H9 (cell line): ENCODE data around the gene NTMT1. TPM values are rescaled to one million over a fixed set of nuclear protein-coding genes. Genes with fewer than 3 reads are reported as not detected.

Experiments used
- DNase-seq: peaks from one replicate; pipeline ENCODE4 v3.0.0-alpha.2; 2017
- H2AFZ ChIP-seq: one replicate; pipeline ENCODE4 v1.6.1; 2013; ENCODE audit warnings: mild to moderate bottlenecking, low read length, control low read depth, moderate library complexity
- H2AK5ac ChIP-seq: 2 replicates; pipeline ENCODE4 v1.6.1; 2013; ENCODE audit warnings: low read length, control low read depth, mixed read lengths; ENCODE audit not compliant: insufficient read length
- H2BK120ac ChIP-seq: one replicate; pipeline ENCODE4 v1.6.1; 2013; ENCODE audit warnings: low read depth, mild to moderate bottlenecking, low read length, control low read depth, inconsistent platforms; ENCODE audit not compliant: poor library complexity, severe bottlenecking
- H2BK12ac ChIP-seq: 2 replicates; pipeline ENCODE4 v1.6.1; 2013; ENCODE audit warnings: low read length, control low read depth, mixed read lengths, low read depth; ENCODE audit not compliant: insufficient read length
- H2BK15ac ChIP-seq: 2 replicates; pipeline ENCODE4 v1.6.1; 2013; ENCODE audit warnings: low read depth, low read length, control low read depth
- H2BK20ac ChIP-seq: one replicate; pipeline ENCODE4 v1.6.1; 2013; ENCODE audit warnings: low read depth, mild to moderate bottlenecking, low read length, control low read depth, inconsistent platforms; ENCODE audit not compliant: poor library complexity, severe bottlenecking
- H2BK5ac ChIP-seq: 2 replicates; pipeline ENCODE4 v1.6.1; 2013; ENCODE audit warnings: low read length, control low read depth, mixed read lengths; ENCODE audit not compliant: insufficient read length
- H3K14ac ChIP-seq: 2 replicates; pipeline ENCODE4 v1.6.1; 2013; ENCODE audit warnings: low read length, control low read depth; ENCODE audit not compliant: insufficient read depth
- H3K18ac ChIP-seq: 2 replicates; pipeline ENCODE4 v1.6.1; 2013; ENCODE audit warnings: low read depth, mild to moderate bottlenecking, mixed read lengths, low read length, control low read depth; ENCODE audit not compliant: insufficient read length
- H3K23ac ChIP-seq: 2 replicates; pipeline ENCODE4 v1.6.1; 2013; ENCODE audit warnings: low read length, control low read depth, mixed read lengths, low read depth; ENCODE audit not compliant: insufficient read length
- H3K23me2 ChIP-seq: 2 replicates; pipeline ENCODE4 v1.6.1; 2013; ENCODE audit warnings: low read depth, mild to moderate bottlenecking, mixed read lengths, low read length, control low read depth; ENCODE audit not compliant: insufficient read length, poor library complexity, severe bottlenecking
- H3K27ac ChIP-seq: 2 replicates; pipeline ENCODE4 v1.5.1; 2013; ENCODE audit warnings: low read length, control low read depth, mixed read lengths, low read depth; ENCODE audit not compliant: insufficient read length
- H3K27me3 ChIP-seq: 2 replicates; pipeline ENCODE4 v1.6.1; 2013; ENCODE audit warnings: low read length, control low read depth, inconsistent platforms; ENCODE audit not compliant: insufficient read depth
- H3K4ac ChIP-seq: 2 replicates; pipeline ENCODE4 v1.6.1; 2013; ENCODE audit warnings: low read depth, mild to moderate bottlenecking, control low read depth, inconsistent platforms, low read length, moderate library complexity
- H3K4me1 ChIP-seq: 2 replicates; pipeline ENCODE4 v1.6.1; 2013; ENCODE audit warnings: low read length, control low read depth, inconsistent platforms; ENCODE audit not compliant: insufficient read depth
- H3K4me2 ChIP-seq: 2 replicates; pipeline ENCODE4 v1.6.1; 2013; ENCODE audit warnings: low read length, control low read depth, mixed read lengths; ENCODE audit not compliant: insufficient read length, insufficient read depth
- H3K56ac ChIP-seq: 2 replicates; pipeline ENCODE4 v1.6.1; 2013; ENCODE audit warnings: low read depth, mild to moderate bottlenecking, mixed read lengths, low read length, control low read depth; ENCODE audit not compliant: insufficient read length
- H3K79me1 ChIP-seq: 2 replicates; pipeline ENCODE4 v1.6.1; 2013; ENCODE audit warnings: low read depth, mild to moderate bottlenecking, moderate library complexity, low read length, control low read depth, inconsistent platforms; ENCODE audit not compliant: insufficient read depth, poor library complexity, severe bottlenecking
- H3K79me2 ChIP-seq: 2 replicates; pipeline ENCODE4 v1.6.1; 2013; ENCODE audit warnings: low read length, control low read depth, inconsistent platforms; ENCODE audit not compliant: insufficient read depth
- H3K9ac ChIP-seq: 2 replicates; pipeline ENCODE4 v1.6.1; 2013; ENCODE audit warnings: low read length, control low read depth, mixed read lengths; ENCODE audit not compliant: insufficient read length; ENCODE audit errors: extremely low read depth
- H3K9me3 ChIP-seq: one replicate; pipeline ENCODE4 v1.6.1; 2013; ENCODE audit warnings: low read depth, low read length, inconsistent platforms; ENCODE audit not compliant: control insufficient read depth
- H3T11ph ChIP-seq: one replicate; pipeline ENCODE4 v1.6.1; 2013; ENCODE audit warnings: mild to moderate bottlenecking, low read length, control low read depth, inconsistent platforms
- H4K20me1 ChIP-seq: one replicate; pipeline ENCODE4 v1.6.1; 2013; ENCODE audit not compliant: control insufficient read depth, insufficient read length, insufficient read depth
- H4K5ac ChIP-seq: 2 replicates; pipeline ENCODE4 v1.6.1; 2013; ENCODE audit warnings: low read depth, mild to moderate bottlenecking, mixed read lengths, low read length, control low read depth; ENCODE audit not compliant: insufficient read length
- H4K8ac ChIP-seq: replicated peaks from 2 replicates; pipeline ENCODE4 v1.6.1; 2013; ENCODE audit warnings: low read length, control low read depth, mixed read lengths, low read depth; ENCODE audit not compliant: insufficient read length
- H4K91ac ChIP-seq: 2 replicates; pipeline ENCODE4 v1.6.1; 2013; ENCODE audit warnings: low read depth, mild to moderate bottlenecking, moderate library complexity, mixed read lengths, low read length, control low read depth; ENCODE audit not compliant: insufficient read length
- H3K27ac Mint-ChIP-seq, 3 experiments: 2 replicates in 2 of 3; 3 replicates in 1 of 3; pipeline ENCODE4 v1.8.0; 2020 to 2021; ENCODE audit warnings: mixed read lengths in 3 of 3, mild to moderate bottlenecking in 1 of 3, moderate library complexity in 1 of 3
- H3K27me3 Mint-ChIP-seq: 2 replicates; pipeline ENCODE4 v1.8.0; 2021; ENCODE audit warnings: low read depth, mild to moderate bottlenecking, moderate library complexity, mixed read lengths
- H3K36me3 Mint-ChIP-seq, 3 experiments: 2 replicates in 2 of 3; 3 replicates in 1 of 3; pipeline ENCODE4 v1.8.0; 2020 to 2021; ENCODE audit warnings: low read depth in 3 of 3, mixed read lengths in 3 of 3; ENCODE audit not compliant: insufficient read depth in 1 of 3
- H3K4me1 Mint-ChIP-seq, 2 experiments: 2 replicates each; pipeline ENCODE4 v1.8.0; 2020; ENCODE audit warnings: mixed read lengths in 2 of 2
- H3K4me3 Mint-ChIP-seq, 2 experiments: 2 replicates in 1 of 2; 3 replicates in 1 of 2; pipeline ENCODE4 v1.8.0; 2020 to 2021; ENCODE audit warnings: mild to moderate bottlenecking in 2 of 2, mixed read lengths in 2 of 2, moderate library complexity in 1 of 2
- H3K9me3 Mint-ChIP-seq, 2 experiments: 2 replicates in 1 of 2; 3 replicates in 1 of 2; pipeline ENCODE4 v1.8.0; 2020; ENCODE audit warnings: mild to moderate bottlenecking in 2 of 2, mixed read lengths in 2 of 2, moderate library complexity in 1 of 2
- CTCF ChIP-seq: fragments of 200-600 bp; sonication (generic); conservative IDR thresholded peaks from 3 replicates; pipeline ENCODE4 v1.8.0; 2021; ENCODE audit warnings: antibody characterized with exemption, mild to moderate bottlenecking
- WGBS: extraction: QIAGEN DNeasy Blood & Tissue Kit; methylation state at CpG from one replicate; pipeline ENCODE4 v1.1.7; 2013; ENCODE audit warnings: missing lambda C conversion rate, low lambda C conversion rate, mixed read lengths; ENCODE audit not compliant: insufficient read length; ENCODE audit errors: extremely low coverage; 5-methylcytosine and 5-hydroxymethylcytosine counted together
- total RNA-seq: library from RNA; stranded (reverse); gene quantifications from 2 replicates; pipeline ENCODE4 v1.2.1, GENCODE V29; 2021

Gene NTMT1
- total RNA-seq, 1 experiment from 2014 or later: 57.9 TPM

GRCh38 chr9:129656795-129657390 is 30.9 kb downstream of the NTMT1 start:
- H3K9ac ChIP-seq: no peak overlapping the region
- H3K36me3 Mint-ChIP-seq: no peaks in the 10 kb centered on the region
- H3K4me2 ChIP-seq: no peak overlapping the region
- no peaks in the 10 kb centered on the region for H3K4me1 ChIP-seq
- no peak overlapping the region for H3K14ac ChIP-seq
- no peaks in the 10 kb centered on the region for H3K27me3 ChIP-seq
- peak overlapping the region in 1 of 3 experiments; percentile 32; a peak in 1 of 7 replicates for H3K27ac Mint-ChIP-seq
- H4K91ac ChIP-seq: no peak overlapping the region
- no peak for DNase-seq
- H3K79me1 ChIP-seq: no peaks in the 10 kb centered on the region
- no peak overlapping the region for H3K18ac ChIP-seq
- peaks cover 37% of the 10 kb centered on the region for H3K27me3 Mint-ChIP-seq
- H4K8ac ChIP-seq: no peak overlapping the region
- no peaks in the 10 kb centered on the region for H3K23me2 ChIP-seq
- no peak overlapping the region for H2AFZ ChIP-seq
- no peak overlapping the region for H2BK5ac ChIP-seq
- H4K5ac ChIP-seq: no peak overlapping the region
- H2BK120ac ChIP-seq: no peak overlapping the region
- WGBS: no CpG with 5 or more reads among the region's 12 CpGs
- peaks cover 0 to 7% of the 10 kb centered on the region in 2 experiments; a peak in 1 of 4 replicates for H3K4me1 Mint-ChIP-seq
- H3K4ac ChIP-seq: no peak overlapping the region
- H2BK15ac ChIP-seq: no peak overlapping the region
- H3K27ac ChIP-seq: no peak overlapping the region
- no peak overlapping the region for H3K4me3 Mint-ChIP-seq
- no peak overlapping the region for H3K23ac ChIP-seq
- no peak for TF ChIP-seq CTCF
- H3K79me2 ChIP-seq: no peaks in the 10 kb centered on the region
- H4K20me1 ChIP-seq: no peaks in the 10 kb centered on the region
- no peak overlapping the region for H3K56ac ChIP-seq
- no peak overlapping the region for H2BK12ac ChIP-seq
- H3K9me3 ChIP-seq: no peaks in the 10 kb centered on the region
- no peak overlapping the region for H2BK20ac ChIP-seq
- H2AK5ac ChIP-seq: no peak overlapping the region
- peaks cover 0 to 3% of the 10 kb centered on the region in 2 experiments; a peak in 1 of 5 replicates for H3K9me3 Mint-ChIP-seq
- no peak overlapping the region for H3T11ph ChIP-seq
